Posterior cingulate gyrus (tissue), 11 donors: ENCODE data around the gene SERPINE1.
A peak's percentile ranks its signal among the peaks of the same experiment; 100 is the strongest.
"Not testable (repeated sequence)": the region's sequence is repeated elsewhere in the genome, so short reads cannot be mapped to it uniquely, and the experiment has no call there.

Source experiments
- DNase-seq, 10 donors: peaks; one replicate each; pipeline versions ENCODE4 v3.0.0 to v3.0.0-alpha.2; 2020 to 2021; ENCODE audit warnings: mixed read lengths in 3 of 10
- intact Hi-C: fragments of 100-400 bp; cut with DNase I; formaldehyde crosslinking; loops from one replicate; pipeline ENCODE4 v1.15.1; 2023

Gene SERPINE1

GRCh38 chr7:101100858-101101847 lies 25.8 kb upstream of the SERPINE1 start:
- DNase-seq: no peak
- intact Hi-C loops: no loop called here

- no peak for DNase-seq
- intact Hi-C loops: no loop called here
Measured at GRCh38 chr7:101102026-101102425, 24.9 kb upstream of the SERPINE1 start.

GRCh38 chr7:101103701-101104100 lies 23.2 kb upstream of the SERPINE1 start:
- DNase-seq, intact Hi-C loops: not testable (repeated sequence)

- no peak for DNase-seq
- intact Hi-C loops: no loop called here
Measured at GRCh38 chr7:101104193-101104713, 22.7 kb upstream of the SERPINE1 start.

GRCh38 chr7:101104799-101105198 lies 22.1 kb upstream of the SERPINE1 start:
- intact Hi-C loops: no loop called here
- DNase-seq: no peak

- DNase-seq, intact Hi-C loops: not testable (repeated sequence)
Measured at GRCh38 chr7:101105248-101105647, 21.7 kb upstream of the SERPINE1 start.

- no peak for DNase-seq
- intact Hi-C loops: no loop called here
Measured at GRCh38 chr7:101106386-101106785, 20.5 kb upstream of the SERPINE1 start.

- peak in 2 of 10 donors; percentile 35 to 43 for DNase-seq
- intact Hi-C loops: no loop called here
Measured at GRCh38 chr7:101108330-101108857, 18.5 kb upstream of the SERPINE1 start.

GRCh38 chr7:101108961-101109360 lies 17.9 kb upstream of the SERPINE1 start:
- intact Hi-C loops: no loop called here
- no peak for DNase-seq

- intact Hi-C loops: no loop called here
- DNase-seq: no peak
Measured at GRCh38 chr7:101109368-101109767, 17.5 kb upstream of the SERPINE1 start.

GRCh38 chr7:101111261-101111660 lies 15.6 kb upstream of the SERPINE1 start:
- no peak for DNase-seq
- intact Hi-C loops: no loop called here

- no peak for DNase-seq
Measured at GRCh38 chr7:101112233-101112632, 14.7 kb upstream of the SERPINE1 start.

GRCh38 chr7:101113140-101113539 lies 13.8 kb upstream of the SERPINE1 start:
- DNase-seq, intact Hi-C loops: not testable (repeated sequence)

More at GRCh38 chr7:101112233-101112632, 14.7 kb upstream of the SERPINE1 start:
- intact Hi-C loops: no loop called here

GRCh38 chr7:101113836-101114235 lies 13.1 kb upstream of the SERPINE1 start:
- intact Hi-C loops: no loop called here

GRCh38 chr7:101114492-101114891 lies 12.4 kb upstream of the SERPINE1 start:
- intact Hi-C loops: no loop called here
- no peak for DNase-seq

More at GRCh38 chr7:101113836-101114235, 13.1 kb upstream of the SERPINE1 start:
- DNase-seq: no peak

- no peak for DNase-seq
- intact Hi-C loops: no loop called here
Measured at GRCh38 chr7:101115215-101115614, 11.7 kb upstream of the SERPINE1 start.

GRCh38 chr7:101116898-101117297 lies 10.0 kb upstream of the SERPINE1 start:
- DNase-seq: no peak
- intact Hi-C loops: no loop called here

GRCh38 chr7:101118856-101119255 lies 8.0 kb upstream of the SERPINE1 start:
- intact Hi-C loops: no loop called here
- DNase-seq: no peak

GRCh38 chr7:101119876-101120275 lies 7.0 kb upstream of the SERPINE1 start:
- no peak for DNase-seq
- intact Hi-C loops: no loop called here

- intact Hi-C loops: no loop called here
- DNase-seq: no peak
Measured at GRCh38 chr7:101120315-101120714, 6.6 kb upstream of the SERPINE1 start.

GRCh38 chr7:101121631-101121990 lies 5.3 kb upstream of the SERPINE1 start:
- DNase-seq, intact Hi-C loops: not testable (repeated sequence)
